Tibial nerve (tissue), 4 donors: Measurements from ENCODE around the gene KRTAP2-2.

ENCODE experiments used
- EP300 ChIP-seq, 2 donors: sonication (generic); formaldehyde crosslinking; IDR thresholded peaks; one replicate each; pipeline ENCODE4 v1.6.1; 2017; ENCODE audit warnings: antibody characterized with exemption in 2 of 2, mild to moderate bottlenecking in 1 of 2
- POLR2A ChIP-seq, 2 donors: fragments of 450-650 bp; IDR thresholded peaks; one replicate each; pipeline ENCODE4 v1.6.1; 2017; ENCODE audit warnings: antibody characterized with exemption in 2 of 2, mild to moderate bottlenecking in 2 of 2, moderate library complexity in 2 of 2
- TF ChIP-seq, protein P1 (sequence below), 5 experiments: fragments of 200-600 bp in 3 of 5; fragments of 450-650 bp in 2 of 5; sonication (generic) in 3 of 5; IDR thresholded peaks; one replicate each; pipeline ENCODE4 v1.5.1; 2016 to 2019; ENCODE audit warnings: antibody characterized with exemption in 5 of 5, mild to moderate bottlenecking in 3 of 5, moderate library complexity in 2 of 5

DNA sequence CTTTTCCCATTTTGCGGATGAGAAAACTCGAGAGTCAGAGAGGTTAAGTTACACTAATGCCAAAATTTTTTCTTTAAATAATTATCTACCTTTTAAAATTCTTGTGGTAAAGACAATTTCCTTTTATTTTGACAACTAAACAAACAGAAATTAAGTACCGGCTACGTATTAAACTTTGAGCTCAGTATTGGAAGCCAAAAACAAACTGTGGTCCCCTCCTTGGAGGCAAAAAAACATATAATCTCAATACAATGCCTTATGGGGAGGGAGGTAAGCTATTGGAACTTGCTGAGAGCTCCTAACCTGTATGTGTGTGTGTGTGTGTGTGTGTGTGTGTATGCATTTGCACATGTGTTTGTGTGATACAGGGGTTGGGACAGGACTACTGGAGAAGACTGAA is 8.4 kb upstream of the KRTAP2-2 start:
- TF ChIP-seq, protein P1, sequence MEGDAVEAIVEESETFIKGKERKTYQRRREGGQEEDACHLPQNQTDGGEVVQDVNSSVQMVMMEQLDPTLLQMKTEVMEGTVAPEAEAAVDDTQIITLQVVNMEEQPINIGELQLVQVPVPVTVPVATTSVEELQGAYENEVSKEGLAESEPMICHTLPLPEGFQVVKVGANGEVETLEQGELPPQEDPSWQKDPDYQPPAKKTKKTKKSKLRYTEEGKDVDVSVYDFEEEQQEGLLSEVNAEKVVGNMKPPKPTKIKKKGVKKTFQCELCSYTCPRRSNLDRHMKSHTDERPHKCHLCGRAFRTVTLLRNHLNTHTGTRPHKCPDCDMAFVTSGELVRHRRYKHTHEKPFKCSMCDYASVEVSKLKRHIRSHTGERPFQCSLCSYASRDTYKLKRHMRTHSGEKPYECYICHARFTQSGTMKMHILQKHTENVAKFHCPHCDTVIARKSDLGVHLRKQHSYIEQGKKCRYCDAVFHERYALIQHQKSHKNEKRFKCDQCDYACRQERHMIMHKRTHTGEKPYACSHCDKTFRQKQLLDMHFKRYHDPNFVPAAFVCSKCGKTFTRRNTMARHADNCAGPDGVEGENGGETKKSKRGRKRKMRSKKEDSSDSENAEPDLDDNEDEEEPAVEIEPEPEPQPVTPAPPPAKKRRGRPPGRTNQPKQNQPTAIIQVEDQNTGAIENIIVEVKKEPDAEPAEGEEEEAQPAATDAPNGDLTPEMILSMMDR (IDR thresholded peaks at IDR 0.05): no peak
- TF ChIP-seq POLR2A (IDR thresholded peaks at IDR 0.05) (no peak), EP300 (IDR thresholded peaks at IDR 0.05) (no peak)
